H1 (cell line): ENCODE measurements around the gene PHC2.

ENCODE experiments used
- CTCF ChIP-seq, 3 experiments: IDR thresholded peaks; 1 replicate in 2 of 3; 2 replicates in 1 of 3; pipeline versions ENCODE4 v1.5.1 to v1.6.1; 2011; ENCODE audit warnings: low read length in 3 of 3, mild to moderate bottlenecking in 3 of 3, inconsistent platforms in 2 of 3, low read depth in 1 of 3, moderate library complexity in 1 of 3; ENCODE audit not compliant: insufficient read depth in 1 of 3; ENCODE audit errors: control extremely low read depth in 1 of 3
- JUN ChIP-seq: IDR thresholded peaks from 2 replicates; pipeline ENCODE4 v1.6.1; 2011; ENCODE audit warnings: low read depth, mild to moderate bottlenecking, improper control_type of control experiment, low read length
- PHF8 ChIP-seq: fragments of 200-600 bp; sonication (generic); conservative IDR thresholded peaks from 2 replicates; pipeline ENCODE4 v1.7.1; 2012; ENCODE audit warnings: low read depth, mild to moderate bottlenecking, inconsistent platforms, low read length, moderate library complexity
- TAF1 ChIP-seq: IDR thresholded peaks from 2 replicates; pipeline ENCODE4 v1.6.1; 2011; ENCODE audit warnings: mild to moderate bottlenecking, low read depth, low read length

- no peak for TF ChIP-seq TAF1
- TF ChIP-seq CTCF (IDR thresholded peaks at IDR 0.05; ENCODE audit: control extremely low read depth in 1 of 3, insufficient read depth in 1 of 3, low read depth in 1 of 3, low read length in 3 of 3) = no peak
- no peak for TF ChIP-seq PHF8
- no peak for TF ChIP-seq JUN
Observed at GRCh38 chr1:33425900-33426299, 5.0 kb downstream of the PHC2 start.
